CD4-positive, alpha-beta T cell treated with Interleukin-15 for 1 hour (primary cell): Measurements from ENCODE around the gene SLFN14.
A peak's percentile ranks its signal among the peaks of the same experiment; 100 is the strongest.
"Not testable (repeated sequence)": the region's sequence is repeated elsewhere in the genome, so short reads cannot be mapped to it uniquely, and the experiment has no call there.

ENCODE experiments used
- DNase-seq: peaks from one replicate; pipeline ENCODE4 v3.0.0-alpha.2; 2020

Gene SLFN14

GRCh38 chr17:35560703-35561102 is at the start of gene SLFN14:
Gene SLFN14 (minus strand): TSS chr17:35560819. CDS start chr17:35558062, 2,757 bp downstream.
- DNase-seq: no peak

GRCh38 chr17:35609831-35610230 is 49.2 kb upstream of the SLFN14 start:
- no peak for DNase-seq

GRCh38 chr17:35607239-35607847 is 46.7 kb upstream of the SLFN14 start:
- no peak for DNase-seq

GRCh38 chr17:35605678-35606077 is 45.1 kb upstream of the SLFN14 start:
- no peak for DNase-seq

GRCh38 chr17:35603674-35604073 is 43.1 kb upstream of the SLFN14 start:
- no peak for DNase-seq

- no peak for DNase-seq
These were observed 37.0 kb upstream of the SLFN14 start for GRCh38 chr17:35597604-35598003.

GRCh38 chr17:35596530-35597233 is 36.1 kb upstream of the SLFN14 start:
- no peak for DNase-seq

GRCh38 chr17:35596072-35596471 is 35.5 kb upstream of the SLFN14 start:
- no peak for DNase-seq

- DNase-seq: no peak
These were observed 27.7 kb upstream of the SLFN14 start for GRCh38 chr17:35588196-35588920.

- peak; percentile 97 for DNase-seq
These were observed 26.7 kb upstream of the SLFN14 start, which contains the start of gene AP2B1 for GRCh38 chr17:35587074-35587961. Gene AP2B1 (plus strand): TSS chr17:35587322. CDS start chr17:35594031, 6,709 bp downstream.

- no peak for DNase-seq
These were observed 26.0 kb upstream of the SLFN14 start for GRCh38 chr17:35586569-35587073.

- DNase-seq: no peak
These were observed 23.4 kb upstream of the SLFN14 start for GRCh38 chr17:35584061-35584460.

GRCh38 chr17:35578929-35579432 is 18.4 kb upstream of the SLFN14 start:
- no peak for DNase-seq

GRCh38 chr17:35578197-35578928 is 17.7 kb upstream of the SLFN14 start, which contains the start of gene PEX12:
Gene PEX12 (minus strand): TSS chr17:35578571. CDS start chr17:35578021, 550 bp downstream.
- DNase-seq: peak; percentile 92

- no peak for DNase-seq
These were observed 17.2 kb upstream of the SLFN14 start for GRCh38 chr17:35577830-35578196.

- no peak for DNase-seq
These were observed 15.1 kb upstream of the SLFN14 start for GRCh38 chr17:35575759-35576158.

- no peak for DNase-seq
These were observed 8.8 kb upstream of the SLFN14 start for GRCh38 chr17:35569405-35569804.

- no peak for DNase-seq
These were observed 7.9 kb upstream of the SLFN14 start for GRCh38 chr17:35568561-35568960.

- no peak for DNase-seq
These were observed 6.3 kb upstream of the SLFN14 start for GRCh38 chr17:35566968-35567367.

- DNase-seq: not testable (repeated sequence)
These were observed 2.6 kb upstream of the SLFN14 start for GRCh38 chr17:35563181-35563580.

- DNase-seq: no peak
These were observed 966 bp downstream of the SLFN14 start for GRCh38 chr17:35559495-35560210.
